K562 (cell line): ENCODE data around the gene MARCHF9. TPM values are rescaled to one million over a fixed set of nuclear protein-coding genes. Genes with fewer than 3 reads are reported as not detected.

Source experiments
- ATF3 ChIP-seq, 2 experiments: fragments of 450-650 bp in 1 of 2; sonication (generic) in 1 of 2; formaldehyde crosslinking in 1 of 2; IDR thresholded peaks in 1 of 2; conservative IDR thresholded peaks in 1 of 2; 2 replicates each; pipeline versions ENCODE4 v1.6.1 to v1.8.1; 2016 to 2023; ENCODE audit warnings: mild to moderate bottlenecking in 2 of 2, moderate library complexity in 2 of 2, inconsistent platforms in 1 of 2, missing genetic modification reagents in 1 of 2
- CEBPB ChIP-seq: fragments of 450-650 bp; IDR thresholded peaks from 2 replicates; pipeline ENCODE4 v1.6.1; 2016; ENCODE audit warnings: missing genetic modification characterization, missing compliant biosample characterization
- ELF2 ChIP-seq: fragments of 250-450 bp; sonication (Bioruptor Pico); IDR thresholded peaks from 2 replicates; pipeline ENCODE4 v1.5.0; 2021; ENCODE audit warnings: mild to moderate bottlenecking
- ERF ChIP-seq: fragments of 450-650 bp; formaldehyde crosslinking; IDR thresholded peaks from 2 replicates; pipeline ENCODE4 v1.4.0; 2020; ENCODE audit warnings: mild to moderate bottlenecking, mixed read lengths
- MAZ ChIP-seq, 2 experiments: fragments of 450-650 bp in 1 of 2; sonication (generic) in 1 of 2; formaldehyde crosslinking; IDR thresholded peaks in 1 of 2; conservative IDR thresholded peaks in 1 of 2; 2 replicates each; pipeline versions ENCODE4 v1.4.0 to v1.5.0; 2020; ENCODE audit warnings: mild to moderate bottlenecking in 1 of 2, missing genetic modification reagents in 1 of 2
- RBBP5 ChIP-seq: fragments of 200-600 bp; sonication (generic); IDR thresholded peaks from 2 replicates; pipeline ENCODE4 v1.6.1; 2012; ENCODE audit warnings: borderline replicate concordance, mild to moderate bottlenecking, low read length, control low read depth, inconsistent platforms; ENCODE audit not compliant: insufficient read depth, poor library complexity, severe bottlenecking
- RHOXF2B ChIP-seq: fragments of 250-450 bp; sonication (Bioruptor Pico); conservative IDR thresholded peaks from 2 replicates; pipeline ENCODE4 v1.5.1; 2021
- TCFL5 ChIP-seq: fragments of 250-450 bp; sonication (Bioruptor Pico); conservative IDR thresholded peaks from 2 replicates; pipeline ENCODE4 v1.6.1; 2021; ENCODE audit warnings: mild to moderate bottlenecking, moderate library complexity, matching md5 sums
- THRAP3 ChIP-seq: fragments of 450-650 bp; IDR thresholded peaks from 2 replicates; pipeline ENCODE4 v1.6.1; 2016; ENCODE audit warnings: mild to moderate bottlenecking, inconsistent platforms, borderline replicate concordance
- THRB ChIP-seq: fragments of 450-650 bp; formaldehyde crosslinking; conservative IDR thresholded peaks from 2 replicates; pipeline ENCODE4 v1.4.0; 2022; ENCODE audit warnings: mild to moderate bottlenecking, missing genetic modification characterization
- VEZF1 ChIP-seq: fragments of 200-800 bp; sonication (Bioruptor generic); IDR thresholded peaks from 2 replicates; pipeline ENCODE4 v1.6.1; 2017; ENCODE audit warnings: missing genetic modification characterization, missing compliant biosample characterization
- ZFP1 ChIP-seq: fragments of 450-650 bp; formaldehyde crosslinking; IDR thresholded peaks from 2 replicates; pipeline ENCODE4 v1.4.0; 2020; ENCODE audit warnings: mild to moderate bottlenecking, mixed read lengths
- ZNF174 ChIP-seq: fragments of 250-450 bp; sonication (Bioruptor Pico); IDR thresholded peaks from 2 replicates; pipeline ENCODE4 v1.4.0; 2020; ENCODE audit warnings: mild to moderate bottlenecking
- ZNF407 ChIP-seq: fragments of 450-650 bp; IDR thresholded peaks from 2 replicates; pipeline ENCODE4 v1.6.1; 2016; ENCODE audit warnings: low read depth
- ZNF408 ChIP-seq: fragments of 250-450 bp; sonication (Bioruptor Pico); IDR thresholded peaks from 2 replicates; pipeline ENCODE4 v1.4.0; 2020; ENCODE audit warnings: low read depth, mild to moderate bottlenecking, moderate library complexity
- polyA plus RNA-seq, 8 experiments: library from polyadenylated mRNA; depleted of rRNA in 4 of 8; stranded (reverse) in 5 of 8; unstranded in 3 of 8; fragments of >200 nt; fragmentation: Nextera tagmentation in 2 of 8; fragmentation: Illumina TruSeq in 1 of 8; extraction: Ambion mirVana in 2 of 8; extraction: Trizol in 1 of 8; gene quantifications; 2 replicates each; pipeline versions ENCODE4 v1.2.1 to v1.2.3, GENCODE V29; 2011 to 2014; ENCODE audit warnings: inconsistent platforms in 1 of 8, missing spikeins in 1 of 8
- total RNA-seq, 7 experiments: library from RNA; depleted of rRNA in 6 of 7; stranded (reverse); fragments of >200 nt in 6 of 7; fragmentation: Illumina TruSeq in 2 of 7; extraction: Trizol in 2 of 7; gene quantifications; 2 replicates each; pipeline versions ENCODE4 v1.2.1 to v1.2.3, GENCODE V29; 2011 to 2021; ENCODE audit warnings: low replicate concordance in 1 of 7

MARCHF9 gene
- total and polyA plus RNA-seq, 9 of the 15 experiments (the other 6 are each of a cell fraction or from before 2014, with no cell fraction given) = 0.80 to 12.4 (median 6.2) TPM

GRCh38 chr12:57754411-57755193, at the start of gene MARCHF9 (continued):
- TF ChIP-seq RHOXF2B (no peak), THRB (CRISPR knock-in tag) (peak; percentile 86; the same call in 1 of the 2 replicates), TCFL5 (CRISPR knock-in tag) (no peak), ZFP1 (CRISPR knock-in tag) (no peak), ELF2 (CRISPR knock-in tag) (no peak), MAZ (CRISPR knock-in tag; conservative IDR thresholded peaks at IDR 0.05 in 1 of 2, IDR thresholded peaks at IDR 0.05 in 1 of 2) (peak; percentile 66 to 87; a peak in 3 of 4 replicates), ATF3 (IDR thresholded peaks at IDR 0.05) (no peak), ATF3 (CRISPR knock-in tag; conservative IDR thresholded peaks at IDR 0.05) (no peak), CEBPB (tag) (no peak), ZNF408 (CRISPR knock-in tag) (no peak), THRAP3 (no peak), VEZF1 (CRISPR knock-in tag) (peak; percentile 91), ERF (CRISPR knock-in tag) (no peak), ZNF174 (no peak), ZNF407 (no peak), RBBP5 (no peak)
